HEK293T (cell line): Measurements from ENCODE around the gene CSTB.

Experiments used
- ARNT ChIP-seq: fragments of 450-650 bp; IDR thresholded peaks from 2 replicates; pipeline ENCODE4 v1.6.1; 2017; ENCODE audit warnings: mild to moderate bottlenecking
- BHLHE40 ChIP-seq: fragments of 450-650 bp; IDR thresholded peaks from 2 replicates; pipeline ENCODE4 v1.6.1; 2016; ENCODE audit warnings: mild to moderate bottlenecking, moderate library complexity, borderline replicate concordance
- CTBP1 ChIP-seq: fragments of 450-650 bp; IDR thresholded peaks from 2 replicates; pipeline ENCODE4 v1.6.1; 2016; ENCODE audit warnings: borderline replicate concordance
- FOXM1 ChIP-seq: fragments of 450-650 bp; IDR thresholded peaks from 2 replicates; pipeline ENCODE4 v1.6.1; 2017; ENCODE audit warnings: mild to moderate bottlenecking, borderline replicate concordance
- L3MBTL2 ChIP-seq: fragments of 450-650 bp; conservative IDR thresholded peaks from 2 replicates; pipeline ENCODE4 v1.6.1; 2016; ENCODE audit warnings: mild to moderate bottlenecking
- NFRKB ChIP-seq: fragments of 450-650 bp; IDR thresholded peaks from 2 replicates; pipeline ENCODE4 v1.6.1; 2016; ENCODE audit warnings: mild to moderate bottlenecking, moderate library complexity
- SP1 ChIP-seq: fragments of 450-650 bp; IDR thresholded peaks from 2 replicates; pipeline ENCODE4 v1.6.1; 2017
- SUZ12 ChIP-seq: fragments of 450-650 bp; IDR thresholded peaks from 2 replicates; pipeline ENCODE4 v1.6.1; 2016; ENCODE audit warnings: mild to moderate bottlenecking
- TARDBP ChIP-seq: fragments of 450-650 bp; IDR thresholded peaks from 2 replicates; pipeline ENCODE4 v1.6.1; 2016

- no peak for TF ChIP-seq BHLHE40
- no peak for TF ChIP-seq L3MBTL2
- no peak for TF ChIP-seq SP1
- no peak for TF ChIP-seq CTBP1
- TF ChIP-seq NFRKB = no peak
- no peak for TF ChIP-seq FOXM1
- TF ChIP-seq SUZ12 = no peak
- TF ChIP-seq ARNT = no peak
- no peak for TF ChIP-seq TARDBP
These were observed 44.0 kb downstream of the CSTB start for GRCh38 chr21:43731891-43732711.
